Left renal pelvis (tissue), 4 donors: Measurements from ENCODE around the gene SOWAHD. TPM values are rescaled to one million over a fixed set of nuclear protein-coding genes. Genes with fewer than 3 reads are reported as not detected.
"Not testable (repeated sequence)": the region's sequence is repeated elsewhere in the genome, so short reads cannot be mapped to it uniquely, and the experiment has no call there.

Source experiments
- DNase-seq, 4 donors: peaks; one replicate each; pipeline ENCODE4 v3.0.0-alpha.2; 2013; ENCODE audit warnings: low read depth in 4 of 4, low spot score in 3 of 4
- polyA plus RNA-seq, 4 donors: library from polyadenylated mRNA; unstranded; fragments of 120-200 nt; gene quantifications; one replicate each; pipeline ENCODE4 v1.2.1, GENCODE V29; 2013; ENCODE audit not compliant: insufficient read length in 4 of 4

Gene SOWAHD
- polyA plus RNA-seq, 4 donors, result 0.30 to 0.85 (median 0.45) TPM

DNA sequence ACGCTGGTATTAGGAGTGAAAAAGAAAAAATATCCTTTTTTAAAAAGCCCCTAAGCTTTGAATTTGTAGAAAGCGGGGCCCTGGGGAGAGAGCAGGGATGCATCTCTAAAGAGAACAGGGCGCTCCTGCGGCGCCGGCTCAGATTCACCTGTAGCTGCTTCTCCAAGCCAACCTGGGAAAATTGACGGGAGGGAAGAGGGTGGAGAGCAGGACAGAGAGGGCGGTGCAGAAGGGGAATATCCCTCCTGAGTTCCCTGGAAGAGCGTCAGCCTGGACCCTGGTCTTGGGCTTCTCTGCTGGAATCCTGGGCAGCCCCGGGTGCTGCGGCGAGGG, 776 bp upstream of the SOWAHD start:
- DNase-seq, result no peak

DNA sequence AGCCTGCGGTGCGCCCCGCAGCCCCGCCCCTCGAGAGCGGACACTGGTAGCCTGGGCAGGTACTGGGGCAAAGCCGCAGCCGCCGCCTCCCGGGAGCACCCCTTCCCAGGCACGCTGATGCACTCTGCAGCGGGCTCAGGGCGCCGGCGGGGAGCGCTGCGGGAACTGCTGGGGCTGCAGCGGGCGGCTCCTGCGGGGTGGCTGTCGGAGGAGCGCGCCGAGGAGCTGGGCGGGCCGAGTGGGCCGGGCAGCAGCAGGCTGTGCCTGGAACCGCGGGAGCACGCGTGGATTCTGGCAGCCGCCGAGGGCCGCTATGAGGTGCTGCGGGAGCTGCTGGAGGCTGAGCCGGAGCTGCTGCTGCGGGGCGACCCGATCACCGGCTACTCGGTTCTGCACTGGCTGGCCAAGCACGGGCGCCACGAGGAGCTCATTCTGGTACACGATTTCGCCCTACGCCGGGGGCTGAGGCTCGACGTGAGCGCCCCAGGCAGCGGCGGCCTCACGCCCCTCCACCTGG, 401 bp downstream of the SOWAHD start:
- no peak for DNase-seq

DNA sequence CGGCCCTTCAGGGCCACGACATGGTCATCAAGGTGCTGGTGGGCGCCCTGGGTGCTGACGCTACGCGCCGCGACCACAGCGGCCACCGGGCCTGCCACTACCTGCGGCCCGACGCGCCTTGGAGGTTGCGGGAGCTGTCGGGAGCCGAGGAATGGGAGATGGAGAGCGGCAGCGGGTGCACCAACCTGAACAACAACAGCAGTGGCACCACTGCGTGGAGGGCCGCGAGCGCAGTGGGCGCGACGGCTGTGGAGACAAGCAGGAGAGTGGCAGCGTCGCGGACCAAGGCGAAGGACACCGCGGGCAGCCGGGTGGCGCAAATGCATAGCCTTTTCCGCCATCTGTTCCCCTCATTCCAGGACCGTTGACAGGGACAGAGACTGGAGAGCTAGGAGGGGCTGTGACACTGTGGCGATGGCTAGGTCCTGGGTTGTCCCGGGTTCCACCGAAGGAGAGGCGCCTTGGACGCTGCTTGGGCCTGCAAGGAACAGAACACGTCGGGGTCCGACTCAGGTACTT, 919 bp downstream of the SOWAHD start:
- DNase-seq, result no peak

DNA sequence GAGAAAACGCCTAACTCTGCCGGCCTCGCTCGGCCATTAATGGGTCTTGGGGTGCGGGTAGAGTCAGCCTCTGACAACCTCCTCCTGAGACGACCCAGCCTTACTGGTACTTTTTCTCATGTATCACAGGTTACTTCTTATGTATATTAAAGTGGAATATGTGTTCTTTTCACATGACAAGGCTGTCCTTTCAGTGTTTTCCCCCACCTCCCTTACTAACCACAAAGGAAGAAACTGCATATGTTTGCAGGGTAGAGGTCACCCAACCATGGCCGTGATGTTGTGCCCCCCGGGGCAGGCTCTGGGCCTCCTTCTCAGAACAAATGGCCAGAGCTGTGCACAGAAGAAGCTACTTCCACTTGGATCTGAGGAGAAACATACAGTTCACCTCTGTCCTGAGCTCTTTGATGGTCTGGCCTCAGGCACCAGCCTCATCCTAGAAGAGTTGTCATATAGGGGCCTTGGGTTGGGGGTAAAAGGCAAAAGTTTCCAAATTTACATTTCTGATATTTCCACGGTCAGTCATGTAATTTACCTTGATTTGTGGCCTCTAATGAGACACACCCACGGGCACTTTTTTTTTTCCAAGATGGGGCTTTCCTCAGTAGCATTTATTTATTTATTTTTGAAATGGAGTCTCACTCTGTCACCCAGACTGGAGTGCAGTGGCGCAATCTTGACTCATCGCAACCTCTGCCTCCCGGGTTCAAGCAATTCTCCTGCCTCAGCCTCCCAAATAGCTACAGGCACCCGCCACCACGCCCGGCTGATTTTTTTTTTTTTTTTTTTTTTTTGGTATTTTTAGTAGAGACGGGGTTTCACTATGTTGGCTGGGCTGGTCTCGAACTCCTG, 1.9 kb downstream of the SOWAHD start:
- no peak for DNase-seq

DNA sequence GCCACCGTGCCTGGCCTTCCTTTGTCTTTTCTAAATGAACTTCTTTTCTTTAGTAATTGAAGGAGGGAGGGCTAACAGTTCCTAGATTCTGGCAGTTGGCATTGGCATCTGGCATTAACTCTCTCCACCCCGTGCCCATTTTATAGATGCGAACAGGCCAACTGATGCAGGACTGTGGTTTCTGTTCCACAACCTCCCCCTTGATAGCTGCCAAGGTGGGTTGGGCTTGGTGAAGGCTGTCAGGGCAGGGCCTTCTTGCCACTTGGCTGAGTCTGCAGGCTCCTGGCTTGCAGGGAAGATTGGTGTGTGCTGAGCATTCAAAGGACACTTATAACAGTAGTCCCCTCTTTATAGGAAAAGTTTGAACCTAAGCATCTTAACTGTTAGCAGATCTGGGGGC, 4.3 kb downstream of the SOWAHD start:
- DNase-seq, result no peak

DNA sequence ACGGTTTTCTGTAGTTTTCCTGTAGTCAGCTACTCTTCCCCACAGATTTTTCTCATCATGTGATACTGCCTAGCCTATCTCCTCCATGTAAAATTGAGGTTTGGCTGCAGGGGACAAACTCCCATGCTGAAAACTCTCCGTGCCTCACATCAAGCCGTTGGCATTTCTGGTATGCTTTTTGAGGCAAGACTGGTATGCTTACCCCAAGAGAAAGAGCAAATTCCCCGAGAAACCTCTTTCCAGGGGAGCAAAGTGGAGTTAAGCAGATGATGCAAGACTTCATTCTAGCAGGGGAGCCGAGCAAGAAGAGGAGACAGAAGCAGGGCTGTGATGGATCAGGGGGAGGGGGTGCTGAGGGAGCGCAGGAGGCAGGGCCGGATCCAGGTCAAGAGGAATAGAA, 4.8 kb downstream of the SOWAHD start:
- DNase-seq, result no peak

DNA sequence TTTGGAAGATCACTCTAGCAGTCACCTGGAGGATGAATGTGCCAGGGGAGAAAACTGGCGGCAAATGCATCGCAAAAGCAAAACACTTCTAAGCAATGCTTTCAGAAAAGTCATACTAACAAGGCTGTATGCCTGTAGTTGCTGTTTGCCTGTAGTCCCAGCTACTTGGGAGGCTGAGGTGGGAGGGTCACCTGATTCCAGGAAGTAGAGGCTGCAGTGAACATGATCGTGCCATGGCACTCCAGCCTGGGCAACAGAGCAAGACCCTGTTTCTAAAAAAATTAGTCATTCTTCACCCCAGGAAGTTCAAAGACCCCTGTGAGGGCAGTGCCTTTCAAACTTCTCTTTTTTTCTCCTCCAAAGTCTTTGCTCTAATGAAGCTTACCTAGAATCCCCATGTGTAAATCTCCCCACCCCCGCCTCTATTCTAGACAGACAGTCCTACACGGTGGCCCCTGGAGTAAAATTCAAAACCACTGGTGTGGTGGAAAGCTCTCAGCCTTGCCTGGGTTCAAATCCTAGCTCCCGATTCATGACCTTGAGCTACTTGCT, 5.5 kb downstream of the SOWAHD start:
- no peak for DNase-seq

DNA sequence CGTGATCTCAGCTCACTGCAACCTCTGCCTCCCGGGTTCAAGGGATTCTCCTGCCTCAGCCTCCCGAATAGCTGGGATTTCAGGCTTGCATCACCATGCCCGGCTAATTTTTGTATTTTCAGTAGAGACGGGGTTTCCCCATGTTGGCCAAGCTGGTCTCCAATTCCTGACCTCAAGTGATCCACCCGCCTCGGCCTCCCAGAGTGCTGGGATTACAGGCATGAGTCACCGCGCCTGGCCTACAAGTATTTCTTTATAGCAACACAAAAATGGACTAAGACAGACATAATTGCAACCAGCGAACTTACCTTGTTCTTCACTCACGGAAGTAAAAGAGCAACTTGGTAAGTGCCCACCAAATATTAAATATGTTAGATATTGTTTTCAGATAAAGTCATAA, 10.0 kb downstream of the SOWAHD start:
- DNase-seq, result not testable (repeated sequence)

DNA sequence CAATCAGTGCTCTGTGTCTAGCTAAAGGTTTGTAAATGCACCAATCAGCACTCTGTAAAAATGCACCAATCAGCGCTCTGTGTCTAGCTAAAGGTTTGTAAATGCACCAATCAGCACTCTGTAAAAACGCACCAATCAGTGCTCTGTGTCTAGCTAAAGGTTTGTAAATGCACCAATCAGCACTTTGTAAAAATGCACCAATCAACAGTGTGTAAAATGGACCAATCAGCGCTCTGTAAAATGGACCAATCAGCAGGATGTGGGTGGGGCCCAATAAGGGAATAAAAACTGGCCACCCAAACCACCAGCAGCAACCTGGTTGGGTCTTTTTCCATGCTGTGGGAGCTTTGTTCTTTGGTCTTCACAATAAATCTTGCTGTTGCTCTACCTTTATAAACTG, 11.0 kb downstream of the SOWAHD start:
- DNase-seq, result not testable (repeated sequence)

DNA sequence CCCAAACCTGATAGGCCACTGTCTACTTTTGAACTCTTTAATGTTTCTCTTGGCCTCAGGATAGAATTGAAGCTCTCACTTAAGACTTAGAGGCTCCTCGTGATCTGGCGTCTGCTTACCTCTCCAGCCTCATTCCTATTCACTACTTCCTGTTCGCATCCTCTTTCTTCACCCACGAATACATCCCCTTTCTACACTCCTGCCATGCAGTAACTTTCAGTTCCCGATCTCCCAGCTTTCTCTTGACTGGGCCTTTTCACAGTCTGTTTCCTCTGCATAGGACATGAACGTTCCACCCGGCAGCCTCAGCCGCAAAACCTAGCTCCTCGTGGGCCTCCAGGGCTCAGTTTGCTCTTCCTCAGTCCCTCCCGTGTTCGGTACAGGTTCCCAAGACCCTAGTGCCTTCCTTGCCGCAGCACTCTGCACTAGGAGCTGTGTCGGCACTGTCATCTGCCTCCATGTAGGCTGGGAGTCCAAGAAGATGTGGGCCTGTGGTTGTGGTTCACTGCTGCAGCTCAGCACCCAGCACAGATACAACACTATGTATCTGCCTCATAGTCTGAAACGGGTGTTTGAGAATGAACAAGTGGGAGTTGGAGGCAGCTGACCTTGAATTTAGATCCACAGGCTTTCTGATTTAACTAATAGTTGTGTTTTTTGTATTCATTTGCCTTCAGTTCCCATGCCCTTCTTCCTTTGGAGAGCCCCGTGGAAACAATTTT, 17.3 kb downstream of the SOWAHD start:
- DNase-seq, result no peak

DNA sequence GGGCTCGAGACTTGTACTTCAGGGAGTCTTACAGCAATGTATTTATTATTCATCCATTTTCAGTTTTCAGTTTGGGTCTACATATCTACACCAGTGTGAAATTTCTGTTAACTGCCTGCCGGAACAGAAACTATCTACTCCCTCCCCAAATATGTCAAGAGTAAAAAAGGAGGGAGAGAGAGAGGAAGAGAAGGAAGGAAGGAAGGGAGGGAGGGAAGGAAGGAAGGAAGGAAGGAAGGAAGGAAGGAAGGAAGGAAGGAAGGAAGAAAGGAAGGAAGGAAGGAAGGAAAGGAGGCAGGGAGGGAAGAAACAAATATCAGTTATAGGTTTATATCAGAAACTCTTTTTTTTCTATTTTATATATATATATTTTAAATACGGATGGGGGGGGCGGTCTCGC, 20.4 kb downstream of the SOWAHD start:
- no peak for DNase-seq

DNA sequence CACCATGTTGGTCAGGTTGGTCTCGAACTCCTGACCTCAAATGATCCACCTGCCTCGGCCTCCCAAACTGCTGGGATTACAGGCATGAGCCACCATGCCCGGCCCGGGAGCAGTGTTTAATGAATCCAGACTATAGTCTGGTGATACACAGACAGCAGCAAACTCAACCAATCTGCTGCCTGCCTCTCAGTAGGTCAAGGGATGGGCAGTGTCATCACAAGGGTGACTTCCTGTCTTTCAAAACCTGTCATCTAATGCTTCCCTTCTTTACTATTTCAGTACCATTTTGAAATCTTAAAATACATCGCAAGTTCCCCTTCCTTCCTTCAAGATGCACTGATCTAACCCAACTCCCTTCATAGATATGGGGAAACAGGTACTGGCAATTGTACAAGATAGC, 24.6 kb downstream of the SOWAHD start:
- DNase-seq, result no peak

DNA sequence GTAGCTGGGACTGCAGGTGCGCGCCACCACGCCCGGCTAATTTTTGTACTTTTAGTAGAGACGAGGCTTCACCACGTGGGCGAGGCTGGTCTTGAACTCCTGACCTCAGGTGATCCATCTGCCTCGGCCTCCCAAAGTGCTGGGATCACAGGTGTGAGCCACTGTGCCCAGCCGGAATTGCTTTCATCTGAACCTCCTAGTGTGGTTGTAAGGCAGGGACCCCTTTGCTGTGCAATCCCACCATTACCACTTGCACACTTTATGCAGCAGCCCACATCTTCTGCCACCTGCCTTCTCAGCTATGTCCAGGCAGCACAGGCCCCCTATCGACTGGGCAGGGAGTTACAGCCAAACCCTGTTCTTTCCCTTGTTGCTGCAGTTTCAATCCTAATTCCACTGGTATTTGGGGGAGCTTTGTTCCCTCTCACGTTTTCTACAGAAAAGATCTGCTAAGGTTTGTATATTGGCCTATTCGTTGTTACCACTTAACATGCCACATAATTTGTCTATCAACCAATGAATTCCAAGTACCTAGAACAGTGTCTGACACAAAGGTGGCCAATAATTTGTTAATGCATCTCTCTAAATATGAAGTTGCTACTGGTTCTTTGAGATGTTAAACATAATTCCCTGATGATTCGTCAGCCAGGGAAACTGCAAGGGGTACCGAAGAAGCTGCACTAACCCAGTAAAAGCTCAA, 26.5 kb downstream of the SOWAHD start:
- DNase-seq, result no peak

DNA sequence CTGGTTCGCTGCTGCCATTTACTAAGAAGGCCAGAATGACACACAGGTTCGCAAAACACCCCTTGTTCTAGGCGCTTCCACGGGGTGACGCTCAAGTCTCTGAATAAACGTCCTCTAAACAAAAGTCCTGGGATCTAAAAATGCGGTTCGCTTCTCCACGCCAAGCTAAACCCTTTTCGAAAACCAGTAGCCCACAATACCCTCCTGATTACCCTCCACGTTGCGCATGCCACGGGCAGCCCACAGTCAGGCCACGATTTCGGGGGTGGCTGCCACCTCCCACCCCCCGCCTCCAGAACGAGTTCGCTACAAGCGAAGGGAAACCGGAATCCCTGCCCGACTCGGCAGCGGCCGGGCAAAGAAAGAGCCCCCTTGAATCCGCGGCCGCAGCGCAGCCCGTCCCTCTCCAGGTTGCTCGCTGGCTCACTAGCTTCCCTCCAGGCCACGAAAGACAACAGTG, 32.6 kb downstream of the SOWAHD start:
- peak in 3 of 4 donors; percentile 12 to 22 (median 19) for DNase-seq

DNA sequence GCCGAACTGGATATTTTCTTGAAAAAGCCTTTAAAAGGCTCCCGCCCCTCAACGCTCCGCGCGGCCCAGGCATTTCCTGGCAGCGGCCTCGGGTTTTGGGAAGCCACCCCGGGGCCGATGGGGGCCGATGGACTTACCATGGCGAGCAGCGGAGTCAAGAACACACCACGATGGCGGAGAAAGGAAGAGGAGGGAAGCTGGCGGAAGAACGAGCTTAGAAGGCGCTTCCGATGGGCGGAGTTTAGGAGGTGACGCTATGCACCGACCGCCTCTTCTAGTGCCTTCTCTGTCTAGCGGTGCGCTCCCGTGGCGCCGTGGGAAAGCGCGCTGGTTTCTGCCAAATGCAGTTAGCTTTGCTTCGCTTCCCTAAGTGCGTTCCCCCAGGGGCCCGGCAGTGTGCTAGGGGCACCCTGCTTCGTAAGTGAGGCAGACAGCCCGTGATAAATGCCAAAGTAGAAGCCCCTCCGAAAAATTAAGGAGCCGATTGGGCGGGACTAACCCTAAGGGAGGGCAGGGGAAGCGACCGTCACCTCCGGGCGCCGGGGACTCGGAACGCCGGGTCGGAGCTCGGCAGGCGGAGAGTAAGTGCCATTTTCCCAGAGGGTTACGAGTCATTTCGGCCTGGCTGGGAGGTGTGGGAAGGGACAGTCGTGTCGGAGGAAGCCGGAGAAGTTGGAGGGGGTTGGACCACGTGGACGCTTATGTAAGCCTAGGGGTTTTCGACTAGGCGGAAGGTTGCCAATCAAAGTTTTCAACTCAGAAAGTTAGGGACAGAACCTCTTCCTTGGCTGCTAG, 33.2 kb downstream of the SOWAHD start, which contains the start of gene RPL39:
Gene RPL39, minus strand, starts transcription at position 194 of the 795 bp plus-strand sequence. Its CDS starts 54 bp downstream, at position 140.
- peak; percentile 73 to 78 (median 76) for DNase-seq

DNA sequence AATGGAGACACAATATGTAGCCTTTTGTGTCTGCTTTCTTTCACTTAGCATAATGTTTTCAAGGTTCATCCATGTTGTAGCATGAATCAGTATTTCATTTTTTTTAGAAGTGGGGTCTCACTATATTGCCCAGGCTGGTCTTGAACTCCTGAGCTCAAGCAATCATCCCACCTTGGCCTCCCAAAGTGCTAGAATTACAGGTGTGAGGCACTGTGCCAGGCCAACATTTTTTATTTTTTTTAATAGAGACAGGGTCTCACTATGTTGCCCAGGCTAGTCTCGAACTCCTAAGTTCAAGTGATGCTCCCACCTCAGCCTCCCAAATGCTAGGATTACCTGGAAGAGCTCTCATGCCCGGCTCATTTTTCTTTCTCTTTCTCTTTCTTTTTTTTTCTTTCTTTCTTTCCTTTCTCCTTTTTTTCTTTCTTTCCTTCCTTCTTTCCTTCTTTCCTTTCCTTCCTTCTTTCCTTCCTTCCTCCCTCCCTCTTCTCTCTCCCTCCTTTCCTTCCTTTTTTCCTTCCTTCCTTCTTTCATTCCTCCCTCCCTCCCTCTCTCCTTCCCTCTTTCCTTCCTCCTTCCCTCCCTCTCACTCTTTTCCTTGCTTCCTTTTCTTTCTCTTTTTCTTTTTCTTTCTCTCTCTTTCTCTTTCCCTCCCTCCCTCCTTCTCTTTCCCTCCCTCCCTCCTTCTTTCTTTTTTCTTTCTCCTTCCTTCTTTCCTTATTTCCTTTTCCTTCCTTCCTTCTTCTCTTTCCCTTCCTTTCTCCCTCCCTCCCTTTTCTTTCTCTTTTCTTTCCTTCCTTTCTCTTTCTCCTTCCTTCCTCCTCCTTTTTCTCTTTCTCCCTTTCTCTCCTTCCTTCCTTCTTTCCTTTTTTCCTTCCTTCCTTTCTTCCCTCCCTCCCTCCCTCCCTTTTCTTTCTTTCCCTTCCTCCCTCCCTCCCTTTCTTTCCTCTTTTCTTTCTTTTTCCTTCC, 43.1 kb downstream of the SOWAHD start:
- DNase-seq, result no peak

DNA sequence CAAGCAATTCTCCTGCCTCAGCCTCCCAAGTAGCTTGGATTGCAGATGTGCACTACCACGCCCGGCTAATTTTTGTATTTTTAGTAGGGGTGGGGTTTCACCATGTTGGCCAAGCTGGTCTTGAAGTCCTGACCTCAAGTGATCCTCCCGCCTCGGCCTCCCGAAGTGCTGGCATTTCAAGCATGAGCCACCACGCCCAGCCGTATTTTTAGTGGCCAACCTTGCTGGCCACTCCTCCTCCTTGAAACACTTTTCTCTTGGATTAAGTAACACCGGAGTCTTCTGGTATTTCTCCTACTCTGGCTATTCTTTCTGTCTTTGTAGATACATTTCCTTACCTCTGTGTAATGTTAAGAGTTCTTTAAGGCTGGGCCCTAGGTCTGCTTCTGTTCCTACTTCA, 44.2 kb downstream of the SOWAHD start:
- no peak for DNase-seq

DNA sequence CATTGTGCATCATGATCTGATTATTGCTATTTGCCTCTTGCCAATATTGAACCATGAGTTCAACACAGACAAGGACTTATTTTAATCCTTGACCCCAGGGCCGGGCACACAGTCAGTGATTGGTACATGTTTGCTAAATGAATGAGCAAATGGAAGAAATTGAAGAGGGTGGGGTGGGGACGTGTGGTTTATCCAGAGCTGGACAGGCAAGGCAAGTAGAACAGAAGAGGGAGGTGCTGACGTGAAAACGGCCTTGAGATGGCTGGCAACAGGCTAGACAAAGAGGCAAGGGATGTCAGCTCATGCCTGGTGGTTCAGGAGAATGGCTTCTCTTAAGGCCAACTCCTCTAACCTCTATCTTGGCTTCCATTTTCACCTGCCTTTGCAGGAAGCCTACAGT, 50.1 kb downstream of the SOWAHD start:
- DNase-seq, result not testable (repeated sequence)
